Measurements from ENCODE around the gene DOCK10.

Gene DOCK10

GRCh38 chr2:225011585-225011984 lies 30.7 kb downstream of the DOCK10 start:
- DNase-seq (ENCODE audit: low spot score): no peak

- no peak for DNase-seq (ENCODE audit: low spot score)
These were observed 31.5 kb downstream of the DOCK10 start for GRCh38 chr2:225010804-225011203.

GRCh38 chr2:225009768-225010167 lies 32.5 kb downstream of the DOCK10 start:
- DNase-seq (ENCODE audit: low spot score): no peak

GRCh38 chr2:225008935-225009334 lies 33.3 kb downstream of the DOCK10 start:
- DNase-seq (ENCODE audit: low spot score): no peak

DNA sequence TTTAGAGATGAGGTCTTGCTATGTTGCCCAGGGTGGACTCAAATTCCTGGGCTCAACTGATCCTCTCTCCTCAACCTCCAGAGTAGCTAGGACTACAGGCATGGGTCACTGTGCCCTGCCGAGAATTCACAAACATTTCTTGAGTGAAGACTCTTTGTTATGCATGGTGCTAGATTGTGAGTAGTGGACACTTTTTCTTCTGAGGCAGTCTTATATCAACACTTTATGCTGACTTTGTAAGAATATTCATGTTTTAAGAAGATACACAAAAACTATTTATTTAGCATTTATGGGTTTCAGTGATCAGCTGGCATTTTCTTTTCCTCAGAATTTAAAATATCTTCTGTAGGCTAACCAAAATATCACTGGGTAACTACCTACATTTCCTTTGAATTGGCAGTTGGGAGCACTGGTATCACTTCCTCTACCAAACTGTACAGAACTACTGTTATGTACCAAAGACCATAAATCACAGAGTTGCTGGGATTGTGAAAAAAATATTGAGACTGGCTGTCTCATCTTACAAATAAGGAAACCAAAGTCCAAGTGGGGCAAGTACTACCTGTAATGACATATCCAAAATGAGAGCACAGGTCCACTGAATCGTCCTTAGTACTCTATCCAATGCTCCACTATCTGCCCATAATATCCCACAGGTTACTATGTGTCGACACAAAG lies 34.0 kb downstream of the DOCK10 start:
- DNase-seq (ENCODE audit: low spot score): no peak

GRCh38 chr2:225006730-225007129 lies 35.5 kb downstream of the DOCK10 start:
- no peak for DNase-seq (ENCODE audit: low spot score)

DNA sequence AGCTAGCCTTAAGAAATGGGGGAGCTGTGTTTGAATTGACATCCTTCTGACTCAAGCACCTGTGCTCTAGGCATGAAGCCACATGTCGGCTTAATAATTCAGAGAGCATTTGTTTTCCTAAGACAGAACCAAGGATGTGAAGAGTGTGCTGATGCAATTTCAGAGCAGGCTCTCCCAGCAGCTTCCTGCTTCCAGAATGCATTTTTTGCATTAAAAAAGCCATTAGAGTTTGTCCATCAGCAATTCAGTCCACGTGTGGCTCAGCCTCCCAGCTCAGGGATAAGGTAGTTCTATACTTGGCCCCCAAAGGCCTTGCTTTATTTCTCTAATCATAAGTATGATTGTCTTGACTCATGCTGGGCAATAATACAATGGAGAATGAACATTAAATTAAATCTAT lies 37.7 kb downstream of the DOCK10 start:
- no peak for DNase-seq (ENCODE audit: low spot score)

GRCh38 chr2:225002656-225003045 lies 39.6 kb downstream of the DOCK10 start:
- DNase-seq (ENCODE audit: low spot score): no peak

- peak; percentile 86 for DNase-seq (ENCODE audit: low spot score)
These were observed 40.1 kb downstream of the DOCK10 start for GRCh38 chr2:225002039-225002655.

- DNase-seq (ENCODE audit: low spot score): no peak
These were observed 42.5 kb downstream of the DOCK10 start for GRCh38 chr2:224999754-225000153.

- DNase-seq (ENCODE audit: low spot score): no peak
These were observed 42.9 kb downstream of the DOCK10 start for GRCh38 chr2:224999321-224999720.

DNA sequence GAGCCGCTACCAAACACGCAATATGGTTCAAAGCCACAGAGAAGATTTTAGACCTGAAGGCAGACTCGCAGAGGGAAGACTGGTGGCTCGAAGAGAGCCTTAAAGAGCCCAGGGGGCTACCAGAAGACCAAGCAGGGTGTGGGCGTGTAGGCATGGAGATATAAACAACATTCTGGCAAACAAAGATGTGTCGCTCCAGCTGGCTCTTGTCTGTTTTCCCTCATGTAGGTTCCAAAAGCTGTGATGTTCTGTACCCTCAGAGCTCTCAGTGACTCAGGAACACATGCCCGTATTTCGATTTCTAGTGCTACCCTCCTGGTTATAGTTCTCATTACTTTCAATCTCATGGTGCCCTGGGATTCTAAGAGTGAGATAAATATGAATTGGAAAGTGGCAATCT lies 44.5 kb downstream of the DOCK10 start:
- DNase-seq (ENCODE audit: low spot score): peak; percentile 74

GRCh38 chr2:224995419-224995818 lies 46.8 kb downstream of the DOCK10 start:
- no peak for DNase-seq (ENCODE audit: low spot score)

- no peak for DNase-seq (ENCODE audit: low spot score)
These were observed 47.9 kb downstream of the DOCK10 start for GRCh38 chr2:224994242-224994823.

- no peak for DNase-seq (ENCODE audit: low spot score)
These were observed 51.6 kb downstream of the DOCK10 start for GRCh38 chr2:224990710-224991109.

GRCh38 chr2:224987733-224988132 lies 54.5 kb downstream of the DOCK10 start:
- DNase-seq (ENCODE audit: low spot score): no peak

GRCh38 chr2:224986477-224986876 lies 55.8 kb downstream of the DOCK10 start:
- DNase-seq (ENCODE audit: low spot score): no peak

DNA sequence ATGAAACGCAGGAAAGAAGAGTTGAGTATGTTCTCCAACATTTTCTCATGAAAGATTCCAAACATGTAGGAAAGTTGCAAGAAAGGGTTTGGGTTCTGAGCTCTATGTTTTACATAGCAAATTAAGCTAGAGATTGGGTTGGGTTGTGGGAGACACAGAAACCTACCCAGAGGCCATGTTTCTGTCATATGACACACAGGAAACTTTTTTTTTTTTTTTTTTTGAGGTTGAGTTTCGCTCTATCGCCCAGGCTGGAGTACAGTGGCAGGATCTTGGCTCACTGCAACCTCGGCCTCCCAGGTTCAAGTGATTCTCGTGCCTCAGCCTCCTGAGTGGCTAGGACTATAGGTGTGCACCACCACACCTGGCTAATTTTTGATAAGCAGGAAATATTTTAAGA lies 57.6 kb downstream of the DOCK10 start:
- DNase-seq (ENCODE audit: low spot score): no peak

GRCh38 chr2:224983712-224984554 lies 58.3 kb downstream of the DOCK10 start:
- DNase-seq (ENCODE audit: low spot score): peak; percentile 70

GRCh38 chr2:224982910-224983711 lies 59.2 kb downstream of the DOCK10 start:
- DNase-seq (ENCODE audit: low spot score): peak; percentile 66

DNA sequence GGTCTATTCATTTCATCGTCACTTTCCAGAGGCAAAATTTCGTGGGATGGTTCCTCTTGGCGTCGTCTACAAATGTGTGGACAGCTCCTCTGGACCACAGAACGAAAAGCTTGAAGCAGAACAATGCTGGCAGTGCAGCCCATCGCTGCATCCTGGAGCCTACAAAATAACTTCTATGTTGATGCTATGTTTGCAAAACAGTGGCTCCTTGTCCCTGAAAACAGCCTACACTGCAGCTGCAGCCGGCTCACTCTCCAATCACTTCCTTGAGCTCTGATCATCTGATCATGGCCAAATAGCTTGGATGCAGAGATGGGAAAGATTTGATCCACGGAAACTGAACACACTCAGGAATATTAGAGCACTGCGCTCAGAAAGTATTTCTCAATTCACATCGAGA lies 60.0 kb downstream of the DOCK10 start:
- peak; percentile 95 for DNase-seq (ENCODE audit: low spot score)
